Transverse colon (tissue), 4 donors: ENCODE results near the gene DDX42.

Experiments used
- EP300 ChIP-seq: sonication (generic); formaldehyde crosslinking; IDR thresholded peaks from one replicate; pipeline ENCODE4 v1.6.1; 2017; ENCODE audit warnings: antibody characterized with exemption, low read depth
- POLR2AphosphoS5 ChIP-seq, 3 donors: sonication (generic); formaldehyde crosslinking; IDR thresholded peaks; one replicate each; pipeline ENCODE4 v1.6.1; 2016; ENCODE audit warnings: antibody characterized with exemption in 3 of 3
- TF ChIP-seq, protein P1 (sequence below), 5 experiments: fragments of 200-600 bp in 3 of 5; fragments of 450-650 bp in 2 of 5; sonication (generic) in 3 of 5; IDR thresholded peaks; 1 replicate in 2 of 5; 2 replicates in 3 of 5; pipeline ENCODE4 v1.5.1; 2016 to 2017; ENCODE audit warnings: antibody characterized with exemption in 5 of 5, inconsistent platforms in 3 of 5, mild to moderate bottlenecking in 2 of 5, moderate library complexity in 1 of 5

DNA sequence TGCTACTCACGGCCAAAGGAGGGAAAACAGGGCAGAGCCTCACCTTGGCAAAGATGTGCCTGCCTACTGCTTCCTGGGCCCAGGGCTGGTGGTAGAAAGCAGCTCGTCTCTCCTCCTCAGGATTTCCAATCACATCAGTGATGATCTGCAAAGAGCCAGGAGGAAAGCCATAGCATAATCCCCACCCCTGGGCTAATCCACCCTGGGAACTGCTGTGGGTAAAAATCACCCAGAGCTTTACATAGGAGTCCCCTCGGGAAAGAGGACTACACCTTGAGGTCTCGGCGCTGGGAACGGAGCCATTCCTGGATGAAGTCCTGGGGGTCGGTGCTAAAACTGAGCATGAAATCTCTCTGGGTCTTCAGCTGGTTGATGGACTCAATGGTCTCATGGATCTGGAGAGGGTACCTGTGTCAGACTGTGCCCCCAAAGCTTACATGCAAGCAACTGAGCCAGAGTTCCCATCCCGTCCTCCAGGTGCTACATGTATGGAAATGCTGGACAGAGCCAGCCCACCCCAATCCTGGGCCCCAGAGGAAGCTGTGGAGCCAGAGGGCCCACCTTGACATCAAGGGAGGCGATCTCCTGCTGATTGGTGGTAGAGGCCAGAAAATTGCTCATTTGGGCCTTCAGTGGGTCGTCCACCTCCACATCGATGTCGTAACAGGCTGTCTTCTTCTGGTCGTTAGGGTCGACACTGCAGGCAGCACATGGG, 59.2 kb downstream of the DDX42 start:
- TF ChIP-seq, protein P1, sequence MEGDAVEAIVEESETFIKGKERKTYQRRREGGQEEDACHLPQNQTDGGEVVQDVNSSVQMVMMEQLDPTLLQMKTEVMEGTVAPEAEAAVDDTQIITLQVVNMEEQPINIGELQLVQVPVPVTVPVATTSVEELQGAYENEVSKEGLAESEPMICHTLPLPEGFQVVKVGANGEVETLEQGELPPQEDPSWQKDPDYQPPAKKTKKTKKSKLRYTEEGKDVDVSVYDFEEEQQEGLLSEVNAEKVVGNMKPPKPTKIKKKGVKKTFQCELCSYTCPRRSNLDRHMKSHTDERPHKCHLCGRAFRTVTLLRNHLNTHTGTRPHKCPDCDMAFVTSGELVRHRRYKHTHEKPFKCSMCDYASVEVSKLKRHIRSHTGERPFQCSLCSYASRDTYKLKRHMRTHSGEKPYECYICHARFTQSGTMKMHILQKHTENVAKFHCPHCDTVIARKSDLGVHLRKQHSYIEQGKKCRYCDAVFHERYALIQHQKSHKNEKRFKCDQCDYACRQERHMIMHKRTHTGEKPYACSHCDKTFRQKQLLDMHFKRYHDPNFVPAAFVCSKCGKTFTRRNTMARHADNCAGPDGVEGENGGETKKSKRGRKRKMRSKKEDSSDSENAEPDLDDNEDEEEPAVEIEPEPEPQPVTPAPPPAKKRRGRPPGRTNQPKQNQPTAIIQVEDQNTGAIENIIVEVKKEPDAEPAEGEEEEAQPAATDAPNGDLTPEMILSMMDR (IDR thresholded peaks at IDR 0.05), result no peak
- TF ChIP-seq EP300, result no peak
- no peak for TF ChIP-seq POLR2AphosphoS5 (IDR thresholded peaks at IDR 0.05)
